OCI-LY7 (cell line): Measurements from ENCODE around the gene SLC35G2.
"Not testable (repeated sequence)": the region's sequence is repeated elsewhere in the genome, so short reads cannot be mapped to it uniquely, and the experiment has no call there.

ENCODE experiments used
- CTCF ChIP-seq: fragments of 200-600 bp; sonication (generic); conservative IDR thresholded peaks from 2 replicates; pipeline ENCODE4 v1.5.1; 2014; ENCODE audit warnings: mild to moderate bottlenecking, antibody characterized with exemption, low read length, moderate library complexity, mixed read lengths
- EZH2phosphoT487 ChIP-seq: fragments of 200-600 bp; sonication (generic); IDR thresholded peaks from 2 replicates; pipeline ENCODE4 v1.6.1; 2018; ENCODE audit warnings: low read depth, borderline replicate concordance, mild to moderate bottlenecking, mixed run types, antibody characterized with exemption, low read length, moderate library complexity, mixed read lengths

- not testable (repeated sequence) for TF ChIP-seq CTCF, EZH2phosphoT487
Measured at GRCh38 chr3:136872258-136872657, 53.3 kb downstream of the SLC35G2 start.
